GM12878 (cell line): ENCODE data around the gene PSPN. TPM values are rescaled to one million over a fixed set of nuclear protein-coding genes. Genes with fewer than 3 reads are reported as not detected.

Experiments
- ATAC-seq: fragments of 200-7000 bp; cut with Tn5 transposase; 3 replicates; pipeline ENCODE4 v1.9.1; 2020; ENCODE audit warnings: mild to moderate bottlenecking, moderate library complexity
- BruUV-seq: library from RNA; stranded (reverse); fragments of 400-500 nt; replicated peaks from 2 replicates; lab custom pipeline; 2021; lab: Mats Ljungman, UMichigan
- CTCF ChIA-PET: fragments of 300-600 bp; sonication (Branson Sonifier 250); formaldehyde crosslinking; extraction: SDS; loops from one replicate; lab custom pipeline; 2021; ENCODE audit warnings: inconsistent platforms; lab: Yijun Ruan, JAX
- POLR2A ChIA-PET: fragments of 350-600 bp; formaldehyde crosslinking; extraction: SDS; loops from one replicate; lab custom pipeline; 2021; ENCODE audit warnings: inconsistent platforms; lab: Charles Lee
- RAD21 ChIA-PET: fragments of 300-600 bp; sonication (Branson Sonifier 250); formaldehyde crosslinking; loops from one replicate; lab custom pipeline; 2023; ENCODE audit warnings: antibody characterized with exemption; ENCODE audit not compliant: unreplicated experiment; lab: Charles Lee
- SMC1A ChIA-PET: fragments of 300-600 bp; sonication (Branson Sonifier 250); formaldehyde crosslinking; loops from one replicate; lab custom pipeline; 2023; ENCODE audit not compliant: unreplicated experiment, uncharacterized antibody; lab: Charles Lee
- DNase-seq: peaks from one replicate; pipeline ENCODE4 v3.0.0-alpha.2; 2011; ENCODE audit warnings: low read depth, low spot score
- FAIRE-seq: peaks from 3 replicates; lab custom pipeline; 2011; peaks lifted over from hg19 to GRCh38; lab: Jason Lieb, UNC
- H2AFZ ChIP-seq: 2 replicates; pipeline ENCODE4 v1.6.0; 2011; ENCODE audit warnings: low read depth, low read length, control low read depth; ENCODE audit not compliant: control insufficient read depth
- H3K27ac ChIP-seq: 2 replicates; pipeline ENCODE4 v1.5.1; 2011; ENCODE audit warnings: control low read depth; ENCODE audit not compliant: control insufficient read depth, insufficient read depth
- H3K27me3 ChIP-seq, 2 experiments: replicated peaks in 1 of 2; 2 replicates each; pipeline versions ENCODE4 v1.6.0 to v1.6.1; 2011; ENCODE audit warnings: low read length in 1 of 2; ENCODE audit not compliant: control insufficient read depth in 2 of 2, insufficient read depth in 2 of 2
- H3K36me3 ChIP-seq, 2 experiments: 2 replicates each; pipeline ENCODE4 v1.5.1; 2011; ENCODE audit warnings: low read length in 1 of 2; ENCODE audit not compliant: control insufficient read depth in 2 of 2, insufficient read depth in 2 of 2
- H3K4me1 ChIP-seq: 2 replicates; pipeline ENCODE4 v1.6.1; 2011; ENCODE audit warnings: mild to moderate bottlenecking, low read length, moderate library complexity, mixed read lengths; ENCODE audit not compliant: control insufficient read depth, insufficient read depth
- H3K4me2 ChIP-seq: 2 replicates; pipeline ENCODE4 v1.6.0; 2011; ENCODE audit warnings: control low read depth; ENCODE audit not compliant: control insufficient read depth, insufficient read depth
- H3K4me3 ChIP-seq: fragments of 200-600 bp; sonication (generic); 2 replicates; pipeline ENCODE4 v1.5.1; 2016
- H3K79me2 ChIP-seq: 2 replicates; pipeline ENCODE4 v1.6.0; 2011; ENCODE audit warnings: low read length; ENCODE audit not compliant: control insufficient read depth, insufficient read depth
- H3K9ac ChIP-seq: 2 replicates; pipeline ENCODE4 v1.8.0; 2011; ENCODE audit warnings: low read length, control low read depth, mixed read lengths; ENCODE audit not compliant: control insufficient read depth, insufficient read depth
- H3K9me3 ChIP-seq: replicated peaks from 3 replicates; pipeline ENCODE4 v1.5.1; 2011; ENCODE audit warnings: mild to moderate bottlenecking, low read length; ENCODE audit not compliant: control insufficient read depth, insufficient read depth
- H4K20me1 ChIP-seq: 2 replicates; pipeline ENCODE4 v1.6.0; 2011; ENCODE audit not compliant: control insufficient read depth, insufficient read depth
- ATF7 ChIP-seq: fragments of 450-650 bp; IDR thresholded peaks from 2 replicates; pipeline ENCODE4 v1.6.1; 2016; ENCODE audit warnings: low read depth, mild to moderate bottlenecking
- BHLHE40 ChIP-seq, 2 experiments: fragments of 450-650 bp in 1 of 2; IDR thresholded peaks; 2 replicates each; pipeline ENCODE4 v1.6.1; 2011 to 2017; ENCODE audit warnings: low read depth in 2 of 2, borderline replicate concordance in 1 of 2, improper control_type of control experiment in 1 of 2, low read length in 1 of 2, mild to moderate bottlenecking in 1 of 2
- CREM ChIP-seq: IDR thresholded peaks from 2 replicates; pipeline ENCODE4 v1.6.1; 2014; ENCODE audit warnings: antibody characterized with exemption, low read depth
- EGR1 ChIP-seq, 2 experiments: IDR thresholded peaks; 1 replicate in 1 of 2; 2 replicates in 1 of 2; pipeline ENCODE4 v1.6.1; 2011 to 2012; ENCODE audit warnings: low read depth in 2 of 2, low read length in 2 of 2, borderline replicate concordance in 1 of 2, mild to moderate bottlenecking in 1 of 2, moderate library complexity in 1 of 2
- FOXM1 ChIP-seq: IDR thresholded peaks from 2 replicates; pipeline ENCODE4 v1.6.1; 2012; ENCODE audit warnings: low read depth, mild to moderate bottlenecking, inconsistent platforms, low read length, moderate library complexity
- SMC3 ChIP-seq: IDR thresholded peaks from 2 replicates; pipeline ENCODE4 v1.6.1; 2011; ENCODE audit warnings: low read length, improper control_type of control experiment, borderline replicate concordance
- TCF7 ChIP-seq: IDR thresholded peaks from 2 replicates; pipeline ENCODE4 v1.6.1; 2014; ENCODE audit warnings: antibody characterized with exemption, borderline replicate concordance
- YY1 ChIP-seq: IDR thresholded peaks from 2 replicates; pipeline ENCODE4 v1.6.1; 2011; ENCODE audit warnings: low read depth, mild to moderate bottlenecking, low read length
- WGBS: methylation state at CpG from one replicate; pipeline ENCODE4 v1.1.6; 2016; ENCODE audit warnings: low lambda C conversion rate; ENCODE audit not compliant: insufficient replicate concordance, insufficient coverage; ENCODE audit errors: missing lambda C conversion rate; 5-methylcytosine and 5-hydroxymethylcytosine counted together
- in situ Hi-C: fragments of 300-500 bp; cut with MboI; formaldehyde crosslinking; loops from 9 replicates; pipeline ENCODE4 v1.14.3; 2018; ENCODE audit warnings: mixed read lengths
- intact Hi-C: fragments of 100-400 bp; cut with micrococcal nuclease; formaldehyde crosslinking; loops from one replicate; pipeline ENCODE4 v1.14.2; 2022; ENCODE audit not compliant: unreplicated experiment
- polyA plus RNA-seq, 11 experiments: library from polyadenylated mRNA; depleted of rRNA in 4 of 11; unstranded in 6 of 11; stranded (reverse) in 5 of 11; fragments of >200 nt; fragmentation: Nextera tagmentation in 4 of 11; fragmentation: Illumina TruSeq in 1 of 11; extraction: Ambion mirVana in 4 of 11; extraction: Trizol in 1 of 11; gene quantifications; 1 replicate in 1 of 11; 2 replicates in 10 of 11; pipeline versions ENCODE4 v1.2.1 to v1.2.3, GENCODE V29; 2011 to 2016; ENCODE audit warnings: inconsistent platforms in 2 of 11, missing spikeins in 2 of 11, low read depth in 1 of 11
- total RNA-seq, 4 experiments: library from RNA; depleted of rRNA in 3 of 4; stranded (reverse); fragments of >200 nt in 3 of 4; fragmentation: Illumina TruSeq in 1 of 4; extraction: Trizol in 1 of 4; gene quantifications; 2 replicates each; pipeline versions ENCODE4 v1.2.1 to v1.2.3, GENCODE V29; 2013 to 2021
- TF ChIP-seq, protein P1 (sequence below): fragments of 450-650 bp; IDR thresholded peaks from 2 replicates; pipeline ENCODE4 v1.6.1; 2017; ENCODE audit warnings: antibody characterized with exemption, mild to moderate bottlenecking, moderate library complexity
- TF ChIP-seq, protein P2 (sequence below): fragments of 450-650 bp; IDR thresholded peaks from 2 replicates; pipeline ENCODE4 v1.6.1; 2017; ENCODE audit warnings: mild to moderate bottlenecking, moderate library complexity

Gene PSPN
- total and polyA plus RNA-seq, 10 of the 15 experiments (the other 5 are each of a cell fraction or from before 2014, with no cell fraction given), result 0.27 to 1.2 (median 0.66) TPM

DNA sequence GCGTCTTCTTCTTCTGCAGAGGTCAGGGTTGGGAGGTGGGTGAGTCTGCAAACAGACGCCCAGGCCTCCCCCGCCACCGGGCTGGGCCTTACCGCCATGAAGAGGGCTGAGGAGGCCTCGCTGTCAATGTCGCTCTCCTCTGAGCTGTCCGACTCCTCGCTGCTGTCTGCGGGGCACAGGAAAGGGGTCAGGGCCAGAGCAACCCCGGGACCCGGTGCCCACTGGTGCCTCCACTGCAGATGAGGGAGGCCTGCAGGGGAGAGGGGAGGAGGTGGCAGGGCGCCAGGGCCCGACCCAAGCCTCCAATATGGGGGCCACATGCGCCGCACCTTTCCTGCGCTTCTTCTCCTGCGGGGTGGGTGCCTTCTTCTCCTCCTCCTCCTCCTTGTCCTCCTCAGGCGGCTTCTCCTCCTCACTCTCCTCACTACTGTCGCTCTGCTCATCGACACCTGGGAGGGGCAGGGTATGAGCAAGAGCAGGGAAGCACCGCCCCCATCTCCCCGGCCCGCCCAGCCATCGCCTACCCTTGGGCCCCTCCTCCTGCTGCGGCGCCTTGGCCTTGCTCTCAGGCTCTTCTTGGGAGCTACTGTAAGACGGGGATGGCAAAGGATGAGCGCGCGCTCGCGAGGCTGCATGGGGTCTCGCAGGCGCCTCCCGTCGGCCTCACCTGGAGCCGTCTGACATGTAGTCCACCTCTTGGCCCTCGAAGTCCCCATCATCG is 5.5 kb upstream of the PSPN start:
- no peak overlapping the region for H2AFZ ChIP-seq
- no peak for DNase-seq
- no peaks in the 10 kb centered on the region for H3K79me2 ChIP-seq
- peaks cover 1% of the 10 kb centered on the region; the same call in 1 of the 3 replicates for H3K9me3 ChIP-seq
- CTCF ChIA-PET, result interaction anchor here (0.6 kb wide), 1 partner anchor 400 kb away, joined by 3 read pairs; no protein-coding TSS in a partner anchor
- H3K4me3 ChIP-seq, result no peak overlapping the region
- WGBS, result over 99% methylated on average over 23 of the region's 40 CpGs
- H3K4me2 ChIP-seq, result no peak overlapping the region
- SMC1A ChIA-PET, result no interaction called here
- intact Hi-C loops, result no loop called here
- in situ Hi-C loops, result no loop called here
- no peak for ATAC-seq
- H3K36me3 ChIP-seq, result peaks cover 21 to 28% of the 10 kb centered on the region in 2 experiments
- RAD21 ChIA-PET, result no interaction called here
- H4K20me1 ChIP-seq, result no peaks in the 10 kb centered on the region
- H3K27me3 ChIP-seq, result no peaks in the 10 kb centered on the region
- TSS peak; percentile 81 for BruUV-seq
- POLR2A ChIA-PET, result no interaction called here
- H3K27ac ChIP-seq, result no peak overlapping the region
- FAIRE-seq, result no peak
- H3K4me1 ChIP-seq, result no peaks in the 10 kb centered on the region
- TF ChIP-seq ATF7 (no peak), YY1 (no peak), EGR1 (IDR thresholded peaks at IDR 0.05; ENCODE audit: borderline replicate concordance in 1 of 2, low read depth in 2 of 2, low read length in 2 of 2) (no peak), CREM (no peak), FOXM1 (no peak), TCF7 (no peak), BHLHE40 (IDR thresholded peaks at IDR 0.05; ENCODE audit: borderline replicate concordance in 1 of 2, low read depth in 2 of 2, low read length in 1 of 2) (no peak), SMC3 (no peak)
- TF ChIP-seq, protein P1, sequence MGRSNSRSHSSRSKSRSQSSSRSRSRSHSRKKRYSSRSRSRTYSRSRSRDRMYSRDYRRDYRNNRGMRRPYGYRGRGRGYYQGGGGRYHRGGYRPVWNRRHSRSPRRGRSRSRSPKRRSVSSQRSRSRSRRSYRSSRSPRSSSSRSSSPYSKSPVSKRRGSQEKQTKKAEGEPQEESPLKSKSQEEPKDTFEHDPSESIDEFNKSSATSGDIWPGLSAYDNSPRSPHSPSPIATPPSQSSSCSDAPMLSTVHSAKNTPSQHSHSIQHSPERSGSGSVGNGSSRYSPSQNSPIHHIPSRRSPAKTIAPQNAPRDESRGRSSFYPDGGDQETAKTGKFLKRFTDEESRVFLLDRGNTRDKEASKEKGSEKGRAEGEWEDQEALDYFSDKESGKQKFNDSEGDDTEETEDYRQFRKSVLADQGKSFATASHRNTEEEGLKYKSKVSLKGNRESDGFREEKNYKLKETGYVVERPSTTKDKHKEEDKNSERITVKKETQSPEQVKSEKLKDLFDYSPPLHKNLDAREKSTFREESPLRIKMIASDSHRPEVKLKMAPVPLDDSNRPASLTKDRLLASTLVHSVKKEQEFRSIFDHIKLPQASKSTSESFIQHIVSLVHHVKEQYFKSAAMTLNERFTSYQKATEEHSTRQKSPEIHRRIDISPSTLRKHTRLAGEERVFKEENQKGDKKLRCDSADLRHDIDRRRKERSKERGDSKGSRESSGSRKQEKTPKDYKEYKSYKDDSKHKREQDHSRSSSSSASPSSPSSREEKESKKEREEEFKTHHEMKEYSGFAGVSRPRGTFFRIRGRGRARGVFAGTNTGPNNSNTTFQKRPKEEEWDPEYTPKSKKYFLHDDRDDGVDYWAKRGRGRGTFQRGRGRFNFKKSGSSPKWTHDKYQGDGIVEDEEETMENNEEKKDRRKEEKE, result no peak
- TF ChIP-seq, protein P2, sequence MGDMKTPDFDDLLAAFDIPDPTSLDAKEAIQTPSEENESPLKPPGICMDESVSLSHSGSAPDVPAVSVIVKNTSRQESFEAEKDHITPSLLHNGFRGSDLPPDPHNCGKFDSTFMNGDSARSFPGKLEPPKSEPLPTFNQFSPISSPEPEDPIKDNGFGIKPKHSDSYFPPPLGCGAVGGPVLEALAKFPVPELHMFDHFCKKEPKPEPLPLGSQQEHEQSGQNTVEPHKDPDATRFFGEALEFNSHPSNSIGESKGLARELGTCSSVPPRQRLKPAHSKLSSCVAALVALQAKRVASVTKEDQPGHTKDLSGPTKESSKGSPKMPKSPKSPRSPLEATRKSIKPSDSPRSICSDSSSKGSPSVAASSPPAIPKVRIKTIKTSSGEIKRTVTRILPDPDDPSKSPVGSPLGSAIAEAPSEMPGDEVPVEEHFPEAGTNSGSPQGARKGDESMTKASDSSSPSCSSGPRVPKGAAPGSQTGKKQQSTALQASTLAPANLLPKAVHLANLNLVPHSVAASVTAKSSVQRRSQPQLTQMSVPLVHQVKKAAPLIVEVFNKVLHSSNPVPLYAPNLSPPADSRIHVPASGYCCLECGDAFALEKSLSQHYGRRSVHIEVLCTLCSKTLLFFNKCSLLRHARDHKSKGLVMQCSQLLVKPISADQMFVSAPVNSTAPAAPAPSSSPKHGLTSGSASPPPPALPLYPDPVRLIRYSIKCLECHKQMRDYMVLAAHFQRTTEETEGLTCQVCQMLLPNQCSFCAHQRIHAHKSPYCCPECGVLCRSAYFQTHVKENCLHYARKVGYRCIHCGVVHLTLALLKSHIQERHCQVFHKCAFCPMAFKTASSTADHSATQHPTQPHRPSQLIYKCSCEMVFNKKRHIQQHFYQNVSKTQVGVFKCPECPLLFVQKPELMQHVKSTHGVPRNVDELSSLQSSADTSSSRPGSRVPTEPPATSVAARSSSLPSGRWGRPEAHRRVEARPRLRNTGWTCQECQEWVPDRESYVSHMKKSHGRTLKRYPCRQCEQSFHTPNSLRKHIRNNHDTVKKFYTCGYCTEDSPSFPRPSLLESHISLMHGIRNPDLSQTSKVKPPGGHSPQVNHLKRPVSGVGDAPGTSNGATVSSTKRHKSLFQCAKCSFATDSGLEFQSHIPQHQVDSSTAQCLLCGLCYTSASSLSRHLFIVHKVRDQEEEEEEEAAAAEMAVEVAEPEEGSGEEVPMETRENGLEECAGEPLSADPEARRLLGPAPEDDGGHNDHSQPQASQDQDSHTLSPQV, result no peak
- no peak overlapping the region for H3K9ac ChIP-seq
